GM18502 (cell line): ENCODE results near the gene NPHP4.

ENCODE experiments used
- ATAC-seq: cut with Tn5 transposase; IDR thresholded peaks from one replicate; pipeline ENCODE4 v1.9.1; 2021; ENCODE audit warnings: mild to moderate bottlenecking; ENCODE audit not compliant: unreplicated experiment, poor library complexity

Gene NPHP4

GRCh38 chr1:5954964-5955363, 37.3 kb downstream of the NPHP4 start:
- ATAC-seq, result peak; percentile 65

GRCh38 chr1:5953386-5953785, 38.8 kb downstream of the NPHP4 start:
- no peak for ATAC-seq

- no peak for ATAC-seq
Observed at GRCh38 chr1:5951846-5952410, 40.3 kb downstream of the NPHP4 start.

- ATAC-seq, result no peak
Observed at GRCh38 chr1:5950994-5951785, 41.0 kb downstream of the NPHP4 start.

- ATAC-seq, result no peak
Observed at GRCh38 chr1:5950201-5950895, 41.9 kb downstream of the NPHP4 start.

GRCh38 chr1:5949761-5950100, 42.5 kb downstream of the NPHP4 start:
- ATAC-seq, result no peak

GRCh38 chr1:5949085-5949760, 43.0 kb downstream of the NPHP4 start:
- ATAC-seq, result no peak

GRCh38 chr1:5948681-5949005, 43.6 kb downstream of the NPHP4 start:
- ATAC-seq, result no peak

- no peak for ATAC-seq
Observed at GRCh38 chr1:5947978-5948680, 44.1 kb downstream of the NPHP4 start.

- ATAC-seq, result no peak
Observed at GRCh38 chr1:5947071-5947821, 45.0 kb downstream of the NPHP4 start.

- ATAC-seq, result no peak
Observed at GRCh38 chr1:5945445-5945844, 46.8 kb downstream of the NPHP4 start.

- no peak for ATAC-seq
Observed at GRCh38 chr1:5944843-5945167, 47.4 kb downstream of the NPHP4 start.

GRCh38 chr1:5944154-5944842, 47.9 kb downstream of the NPHP4 start:
- ATAC-seq, result no peak

GRCh38 chr1:5943343-5944124, 48.7 kb downstream of the NPHP4 start:
- ATAC-seq, result no peak

GRCh38 chr1:5941671-5942070, 50.6 kb downstream of the NPHP4 start:
- ATAC-seq, result no peak

GRCh38 chr1:5940723-5941407, 51.4 kb downstream of the NPHP4 start:
- ATAC-seq, result no peak

GRCh38 chr1:5939271-5940170, 52.7 kb downstream of the NPHP4 start:
- ATAC-seq, result no peak
